ENCODE data around the gene LRRC4C.

Gene LRRC4C

DNA sequence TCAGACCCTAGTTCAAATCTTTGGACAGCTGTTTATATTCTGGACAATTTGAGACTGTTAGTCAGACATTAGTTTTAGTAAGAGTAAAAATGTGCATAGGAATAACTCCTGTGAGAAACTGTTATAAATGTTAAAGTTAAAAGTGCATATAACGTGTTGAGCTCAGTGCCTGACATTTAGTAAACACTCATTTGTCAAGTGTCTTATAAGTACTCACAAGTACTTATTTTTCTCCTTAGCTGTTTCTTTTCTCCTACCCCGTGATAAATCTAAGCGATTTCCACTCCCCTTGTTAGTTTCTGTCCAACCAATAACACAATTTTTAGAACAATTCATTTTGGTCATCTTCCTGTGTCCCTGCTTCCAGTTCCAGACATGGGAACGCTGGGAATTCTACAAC is 59.3 kb downstream of the LRRC4C start:
- Histone ChIP-seq H3K4me2 (no peak overlapping the region), H3K36me3 (no peaks in the 10 kb centered on the region), H3K4me3 (no peak overlapping the region), H4K20me1 (no peaks in the 10 kb centered on the region), H3K4me1 (peaks cover 0 to 10% (median 0%) of the 10 kb centered on the region in 10 experiments; a peak in 2 of 20 replicates), H3K9ac (no peak overlapping the region), H3K27me3 (no peaks in the 10 kb centered on the region), H3K9me3 (replicated peaks in 1 of 11) (no peaks in the 10 kb centered on the region), H3K27ac (no peak overlapping the region)
- no peak for TF ChIP-seq Cebpa-rat (IDR thresholded peaks at IDR 0.05)

DNA sequence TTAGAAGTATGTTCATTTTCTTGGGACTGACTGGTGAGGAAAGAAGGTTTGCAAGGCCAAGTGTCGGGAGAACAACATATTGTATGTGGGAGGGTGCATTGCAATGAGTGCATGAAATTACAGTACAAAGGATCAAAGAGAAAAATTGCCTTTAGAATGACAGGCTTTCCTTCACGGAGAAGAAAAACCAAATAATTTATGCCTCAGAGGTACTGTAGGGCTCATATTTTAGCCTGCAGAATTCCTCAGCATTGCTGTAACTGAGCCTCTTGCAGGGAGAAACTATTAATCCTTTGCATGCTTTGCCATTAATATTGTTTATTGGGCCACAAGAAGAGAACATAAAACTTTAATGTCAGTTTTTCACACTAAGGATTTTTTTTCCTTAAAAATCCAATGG is 60.1 kb downstream of the LRRC4C start:
- Histone ChIP-seq H3K27me3 (no peaks in the 10 kb centered on the region), H3K27ac (no peak overlapping the region), H3K9me3 (replicated peaks in 1 of 11) (no peaks in the 10 kb centered on the region), H3K9ac (no peak overlapping the region), H3K36me3 (no peaks in the 10 kb centered on the region), H3K4me2 (no peak overlapping the region), H4K20me1 (no peaks in the 10 kb centered on the region), H3K4me3 (no peak overlapping the region), H3K4me1 (peaks cover 0 to 18% (median 6%) of the 10 kb centered on the region in 10 experiments; a peak in 10 of 20 replicates)
- TF ChIP-seq Cebpa-rat (IDR thresholded peaks at IDR 0.05), result no peak

DNA sequence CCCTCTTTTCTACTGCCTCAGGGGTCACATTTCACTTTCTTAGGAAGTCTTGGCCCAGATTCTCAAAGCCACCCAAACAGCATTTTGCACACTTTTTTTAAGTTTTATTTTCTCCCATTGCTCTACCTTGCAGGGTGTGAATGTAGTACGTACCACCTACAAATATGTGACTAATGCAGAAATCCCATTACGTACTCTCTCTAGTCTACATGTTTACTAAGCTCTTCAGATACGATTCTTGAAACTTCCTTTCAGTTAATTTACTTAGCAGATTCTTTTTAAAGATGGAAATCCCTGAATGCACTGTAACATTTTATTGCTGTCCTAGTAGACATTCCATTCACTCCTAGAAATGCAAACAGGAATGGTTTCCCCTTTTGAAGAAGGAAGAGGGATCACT is 61.3 kb downstream of the LRRC4C start:
- Histone ChIP-seq H3K9ac (no peak overlapping the region), H4K20me1 (no peaks in the 10 kb centered on the region), H3K27ac (no peak overlapping the region), H3K4me2 (no peak overlapping the region), H3K4me1 (peaks cover 0 to 20% (median 6%) of the 10 kb centered on the region in 10 experiments; a peak in 10 of 20 replicates), H3K4me3 (no peak overlapping the region), H3K9me3 (replicated peaks in 1 of 11) (no peaks in the 10 kb centered on the region), H3K36me3 (no peaks in the 10 kb centered on the region), H3K27me3 (no peaks in the 10 kb centered on the region)
- no peak for TF ChIP-seq Cebpa-rat (IDR thresholded peaks at IDR 0.05)

DNA sequence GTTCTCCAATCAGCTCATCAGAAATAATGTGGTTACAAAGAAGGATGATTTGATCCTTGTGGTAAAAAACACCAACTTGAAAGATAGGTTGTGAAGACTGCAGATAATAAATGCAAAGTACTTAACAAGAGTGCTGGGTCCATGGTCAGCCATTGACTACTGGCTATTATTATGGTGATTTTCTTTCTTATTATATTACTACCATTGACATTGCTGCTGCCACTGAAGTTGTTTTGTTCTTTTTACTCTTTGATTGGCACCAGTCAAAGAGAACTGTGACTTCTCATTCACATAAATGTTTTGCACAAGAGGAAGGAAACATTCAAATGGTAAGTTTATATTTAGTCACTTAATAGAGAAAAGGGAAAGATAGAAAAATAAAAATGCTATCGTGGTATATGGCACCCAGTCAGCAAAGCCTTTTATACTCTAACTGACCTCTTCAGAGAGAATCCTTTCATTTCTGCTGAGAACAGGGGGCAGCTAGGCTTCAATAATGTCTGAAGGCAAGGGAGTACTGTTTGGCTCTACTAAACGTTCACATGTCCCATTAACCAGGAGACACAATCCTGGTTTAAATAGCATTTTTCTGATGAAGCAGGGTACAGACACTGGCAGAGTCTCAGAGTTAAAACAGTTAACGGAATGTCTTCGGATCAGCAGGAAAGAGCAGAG is 64.8 kb downstream of the LRRC4C start:
- peaks cover 0 to 12% (median 6%) of the 10 kb centered on the region in 10 experiments; a peak in 10 of 20 replicates for H3K4me1 ChIP-seq
- H3K27ac ChIP-seq, result no peak overlapping the region
- H3K9ac ChIP-seq, result no peak overlapping the region
- H3K36me3 ChIP-seq, result no peaks in the 10 kb centered on the region
- TF ChIP-seq Cebpa-rat (IDR thresholded peaks at IDR 0.05), result no peak
- no peaks in the 10 kb centered on the region for H4K20me1 ChIP-seq
- no peaks in the 10 kb centered on the region for H3K9me3 ChIP-seq (replicated peaks in 1 of 11)
- peak overlapping the region in 6 of 11 experiments; percentile 1 to 45 (median 16); a peak in 6 of 22 replicates for H3K4me2 ChIP-seq
- no peak overlapping the region for H3K4me3 ChIP-seq
- no peaks in the 10 kb centered on the region for H3K27me3 ChIP-seq

DNA sequence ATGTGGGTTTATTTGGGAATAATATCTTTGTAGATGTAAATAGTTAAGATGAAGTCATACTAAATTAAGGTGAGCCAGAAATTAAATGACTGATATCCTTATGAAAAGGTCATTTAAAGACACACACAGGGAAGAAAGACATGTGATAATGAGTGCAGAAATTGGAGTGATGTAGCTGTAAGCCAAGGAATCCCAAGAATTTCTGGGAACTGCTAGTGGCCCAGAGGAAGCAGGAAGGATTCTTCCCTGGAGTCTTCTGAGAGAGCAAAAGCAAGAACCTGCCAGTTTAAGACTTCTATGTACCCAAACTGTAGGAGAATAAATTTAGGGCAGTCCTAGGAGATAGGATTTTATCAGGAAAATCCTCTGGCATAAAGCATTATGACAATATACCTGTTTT is 66.9 kb downstream of the LRRC4C start:
- Histone ChIP-seq H4K20me1 (no peaks in the 10 kb centered on the region), H3K4me3 (no peak overlapping the region), H3K9ac (no peak overlapping the region), H3K9me3 (replicated peaks in 1 of 11) (no peaks in the 10 kb centered on the region), H3K27ac (no peak overlapping the region), H3K36me3 (no peaks in the 10 kb centered on the region), H3K27me3 (no peaks in the 10 kb centered on the region), H3K4me2 (no peak overlapping the region), H3K4me1 (peaks cover 0 to 12% (median 6%) of the 10 kb centered on the region in 10 experiments; a peak in 10 of 20 replicates)
- TF ChIP-seq Cebpa-rat (IDR thresholded peaks at IDR 0.05), result no peak

DNA sequence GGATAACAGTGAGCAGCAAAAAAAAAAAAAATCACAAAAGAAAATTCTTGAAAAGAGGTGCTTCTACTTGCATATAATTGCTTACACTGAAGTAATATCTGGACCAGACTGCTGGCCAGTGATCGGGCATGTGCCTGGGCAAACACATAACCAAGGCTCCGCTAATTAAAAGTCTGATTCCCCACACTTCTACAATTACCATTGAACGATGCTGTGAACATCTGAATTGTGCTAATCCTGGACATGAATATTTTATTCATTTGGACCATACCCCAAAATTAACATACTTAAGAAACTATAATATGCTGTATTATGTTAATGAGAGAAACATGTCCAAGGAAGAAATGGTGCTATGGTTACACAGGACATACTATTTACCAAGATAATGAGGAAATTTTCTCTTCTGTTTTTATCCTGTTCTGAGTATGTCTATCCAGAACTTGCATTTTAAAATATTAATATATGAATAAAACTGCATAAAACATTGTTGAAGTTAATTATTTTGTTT is 69.8 kb downstream of the LRRC4C start:
- Histone ChIP-seq H3K27ac (no peak overlapping the region), H3K4me3 (no peak overlapping the region), H3K9me3 (replicated peaks in 1 of 11) (no peaks in the 10 kb centered on the region), H4K20me1 (no peaks in the 10 kb centered on the region), H3K9ac (no peak overlapping the region), H3K36me3 (no peaks in the 10 kb centered on the region), H3K4me2 (no peak overlapping the region), H3K4me1 (peaks cover 0 to 6% (median 3%) of the 10 kb centered on the region in 10 experiments; a peak in 10 of 20 replicates), H3K27me3 (no peaks in the 10 kb centered on the region)
- no peak for TF ChIP-seq Cebpa-rat (IDR thresholded peaks at IDR 0.05)

- no peaks in the 10 kb centered on the region for H3K4me1 ChIP-seq
- no peak overlapping the region for H3K9ac ChIP-seq
- no peak overlapping the region for H3K4me2 ChIP-seq
- no peak overlapping the region for H3K4me3 ChIP-seq
- no peaks in the 10 kb centered on the region for H3K27me3 ChIP-seq
- TF ChIP-seq Cebpa-rat (IDR thresholded peaks at IDR 0.05), result no peak
- no peaks in the 10 kb centered on the region for H3K9me3 ChIP-seq (replicated peaks in 1 of 11)
- H4K20me1 ChIP-seq, result no peaks in the 10 kb centered on the region
- no peak overlapping the region for H3K27ac ChIP-seq
- H3K36me3 ChIP-seq, result no peaks in the 10 kb centered on the region
Observed at GRCh38 chr11:41384329-41384728, 75.1 kb downstream of the LRRC4C start.

DNA sequence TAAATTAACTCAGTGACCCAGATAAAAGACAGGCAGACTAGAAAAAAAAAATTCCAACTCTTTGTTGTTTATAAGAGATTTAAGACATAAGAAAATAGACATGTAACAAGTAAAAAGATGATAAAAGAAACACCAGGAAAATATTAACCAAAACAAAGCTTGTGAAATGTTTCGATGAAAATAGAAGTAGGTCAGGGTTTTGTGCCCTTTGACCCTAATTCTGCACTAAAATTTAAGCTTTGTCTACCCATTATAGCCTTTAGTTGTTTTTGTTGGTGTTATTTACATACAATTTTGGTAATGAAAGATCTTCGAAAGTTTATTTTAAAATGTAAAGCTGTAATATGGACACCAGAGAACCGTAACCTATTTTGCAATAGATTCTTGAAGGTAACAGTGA is 75.7 kb downstream of the LRRC4C start:
- no peaks in the 10 kb centered on the region for H4K20me1 ChIP-seq
- no peak overlapping the region for H3K9ac ChIP-seq
- H3K4me2 ChIP-seq, result no peak overlapping the region
- no peaks in the 10 kb centered on the region for H3K36me3 ChIP-seq
- H3K4me1 ChIP-seq, result no peaks in the 10 kb centered on the region
- H3K27ac ChIP-seq, result no peak overlapping the region
- no peak for TF ChIP-seq Cebpa-rat (IDR thresholded peaks at IDR 0.05)
- no peaks in the 10 kb centered on the region for H3K9me3 ChIP-seq (replicated peaks in 1 of 11)
- no peak overlapping the region for H3K4me3 ChIP-seq
- no peaks in the 10 kb centered on the region for H3K27me3 ChIP-seq

- H3K4me1 ChIP-seq, result no peaks in the 10 kb centered on the region
- no peak overlapping the region for H3K4me3 ChIP-seq
- no peaks in the 10 kb centered on the region for H3K27me3 ChIP-seq
- H3K4me2 ChIP-seq, result no peak overlapping the region
- H3K9me3 ChIP-seq (replicated peaks in 1 of 11), result no peaks in the 10 kb centered on the region
- H3K36me3 ChIP-seq, result no peaks in the 10 kb centered on the region
- TF ChIP-seq Cebpa-rat (IDR thresholded peaks at IDR 0.05), result no peak
- no peak overlapping the region for H3K27ac ChIP-seq
- H3K9ac ChIP-seq, result no peak overlapping the region
- no peaks in the 10 kb centered on the region for H4K20me1 ChIP-seq
Observed at GRCh38 chr11:41382927-41383326, 76.5 kb downstream of the LRRC4C start.

DNA sequence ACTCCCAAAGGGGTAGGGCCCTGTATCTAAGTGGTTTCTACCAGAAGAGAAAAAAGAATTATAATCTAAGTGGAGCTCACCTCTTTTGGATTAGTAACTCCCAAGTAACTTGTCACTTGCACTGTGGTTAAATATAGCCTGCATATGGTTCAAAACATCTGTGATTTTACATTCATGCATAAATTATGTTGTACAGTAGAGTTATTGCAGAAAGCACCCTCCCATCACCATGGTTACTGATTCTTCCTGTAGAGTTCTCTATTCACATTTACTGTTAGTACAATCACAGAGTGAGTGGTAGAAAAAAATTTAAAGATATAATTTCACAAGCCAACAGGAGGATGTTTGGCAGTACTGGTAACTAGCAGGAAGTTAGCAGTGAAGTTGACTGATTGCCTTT is 80.4 kb downstream of the LRRC4C start:
- Histone ChIP-seq H3K4me1 (no peaks in the 10 kb centered on the region), H3K9me3 (replicated peaks in 1 of 11) (no peaks in the 10 kb centered on the region), H3K4me3 (no peak overlapping the region), H3K27ac (no peak overlapping the region), H3K27me3 (no peaks in the 10 kb centered on the region), H3K4me2 (no peak overlapping the region), H4K20me1 (no peaks in the 10 kb centered on the region), H3K36me3 (no peaks in the 10 kb centered on the region), H3K9ac (no peak overlapping the region)
- no peak for TF ChIP-seq Cebpa-rat (IDR thresholded peaks at IDR 0.05)
